Hepatocyte (in vitro differentiated cells): ENCODE results near the gene LHFPL2. TPM values are rescaled to one million over a fixed set of nuclear protein-coding genes. Genes with fewer than 3 reads are reported as not detected.
A peak's percentile ranks its signal among the peaks of the same experiment; 100 is the strongest.

Experiments
- DNase-seq: peaks from one replicate; pipeline ENCODE4 v3.0.0-alpha.2; 2016; ENCODE audit warnings: low spot score
- H2AFZ ChIP-seq: fragments of 200-600 bp; sonication (generic); 2 replicates; pipeline ENCODE4 v1.6.0; 2016; ENCODE audit warnings: antibody characterized with exemption, mild to moderate bottlenecking
- H3K27ac ChIP-seq: fragments of 200-600 bp; sonication (generic); 2 replicates; pipeline ENCODE4 v1.5.1; 2016; ENCODE audit warnings: mild to moderate bottlenecking
- H3K27me3 ChIP-seq: fragments of 200-600 bp; sonication (generic); 2 replicates; pipeline ENCODE4 v1.6.1; 2016
- H3K36me3 ChIP-seq: fragments of 200-600 bp; sonication (generic); replicated peaks from 2 replicates; pipeline ENCODE4 v1.5.1; 2016; ENCODE audit warnings: low read depth; ENCODE audit not compliant: insufficient read depth
- H3K4me1 ChIP-seq: fragments of 200-600 bp; sonication (generic); 2 replicates; pipeline ENCODE4 v1.5.1; 2016; ENCODE audit warnings: mild to moderate bottlenecking, moderate library complexity; ENCODE audit not compliant: insufficient read depth
- H3K4me2 ChIP-seq: fragments of 200-600 bp; sonication (generic); 2 replicates; pipeline ENCODE4 v1.6.0; 2016
- H3K4me3 ChIP-seq: fragments of 200-600 bp; sonication (generic); 2 replicates; pipeline ENCODE4 v1.5.1; 2016; ENCODE audit warnings: mild to moderate bottlenecking
- H3K79me2 ChIP-seq: fragments of 200-600 bp; sonication (generic); 2 replicates; pipeline ENCODE4 v1.6.0; 2017; ENCODE audit warnings: mild to moderate bottlenecking
- H3K9me2 ChIP-seq: fragments of 200-600 bp; sonication (generic); replicated peaks from 2 replicates; pipeline ENCODE4 v1.6.0; 2017; ENCODE audit warnings: mild to moderate bottlenecking; ENCODE audit not compliant: insufficient read depth
- H3K9me3 ChIP-seq: fragments of 200-600 bp; sonication (generic); 2 replicates; pipeline ENCODE4 v1.5.1; 2016; ENCODE audit warnings: low read depth, mild to moderate bottlenecking
- H4K20me1 ChIP-seq: fragments of 200-600 bp; sonication (generic); 2 replicates; pipeline ENCODE4 v1.6.0; 2016; ENCODE audit warnings: mild to moderate bottlenecking; ENCODE audit not compliant: insufficient read depth, poor library complexity, severe bottlenecking
- EZH2 ChIP-seq: fragments of 200-600 bp; sonication (generic); IDR thresholded peaks from 2 replicates; pipeline ENCODE4 v1.6.1; 2016; ENCODE audit warnings: antibody characterized with exemption, mild to moderate bottlenecking, borderline replicate concordance
- EZH2phosphoT487 ChIP-seq: fragments of 200-600 bp; sonication (generic); IDR thresholded peaks from one replicate; pipeline ENCODE4 v1.6.1; 2018; ENCODE audit warnings: antibody characterized with exemption, mild to moderate bottlenecking, low read depth, moderate library complexity; ENCODE audit not compliant: unreplicated experiment, severe bottlenecking
- WGBS: methylation state at CpG from one replicate; pipeline ENCODE4 v1.1.6; 2016; ENCODE audit warnings: low lambda C conversion rate; ENCODE audit errors: missing lambda C conversion rate; 5-methylcytosine and 5-hydroxymethylcytosine counted together
- polyA plus RNA-seq: library from polyadenylated mRNA; unstranded; fragments of >200 nt; fragmentation: Nextera tagmentation; extraction: Ambion mirVana; gene quantifications from 2 replicates; pipeline ENCODE4 v1.2.1, GENCODE V29; 2016
- total RNA-seq: library from RNA; depleted of rRNA; stranded (reverse); fragments of >200 nt; gene quantifications from 2 replicates; pipeline ENCODE4 v1.2.3, GENCODE V29; 2014
- TF ChIP-seq, protein P1 (sequence below): fragments of 200-600 bp; sonication (generic); IDR thresholded peaks from 2 replicates; pipeline ENCODE4 v1.5.1; 2016; ENCODE audit warnings: antibody characterized with exemption, mild to moderate bottlenecking; ENCODE audit not compliant: poor library complexity

LHFPL2 gene
- total and polyA plus RNA-seq, 2 experiments from 2014 or later = 15.6 to 39.9 TPM

DNA sequence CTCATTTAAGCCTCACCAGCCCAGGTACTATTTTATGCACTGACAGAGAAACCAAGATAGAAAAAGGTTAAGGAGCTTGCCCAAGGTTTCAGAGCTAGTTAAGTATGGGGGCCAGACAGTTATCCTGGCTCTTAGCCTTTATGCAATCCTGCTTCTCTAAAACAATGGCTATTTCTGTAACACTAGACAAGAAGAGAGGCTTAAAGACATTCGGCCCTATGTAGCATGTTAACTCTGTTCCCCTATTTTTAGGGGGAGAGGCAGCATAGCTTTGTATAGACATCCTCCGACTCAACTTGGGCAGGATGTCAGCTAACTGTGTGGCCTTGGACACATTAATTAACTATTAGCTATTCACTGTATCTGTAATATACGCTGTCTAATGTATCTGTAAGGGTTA lies 54.6 kb downstream of the LHFPL2 start:
- H3K4me3 ChIP-seq = no peak overlapping the region
- peak overlapping the region; percentile 91 for H3K27ac ChIP-seq
- peaks cover 58% of the 10 kb centered on the region for H3K4me1 ChIP-seq
- no peaks in the 10 kb centered on the region for H3K9me2 ChIP-seq
- peak overlapping the region; percentile 30 for H3K4me2 ChIP-seq
- H3K27me3 ChIP-seq = no peaks in the 10 kb centered on the region
- no peaks in the 10 kb centered on the region for H4K20me1 ChIP-seq
- no peaks in the 10 kb centered on the region for H3K36me3 ChIP-seq
- TF ChIP-seq EZH2phosphoT487 (no peak), EZH2 (no peak)
- TF ChIP-seq, protein P1, sequence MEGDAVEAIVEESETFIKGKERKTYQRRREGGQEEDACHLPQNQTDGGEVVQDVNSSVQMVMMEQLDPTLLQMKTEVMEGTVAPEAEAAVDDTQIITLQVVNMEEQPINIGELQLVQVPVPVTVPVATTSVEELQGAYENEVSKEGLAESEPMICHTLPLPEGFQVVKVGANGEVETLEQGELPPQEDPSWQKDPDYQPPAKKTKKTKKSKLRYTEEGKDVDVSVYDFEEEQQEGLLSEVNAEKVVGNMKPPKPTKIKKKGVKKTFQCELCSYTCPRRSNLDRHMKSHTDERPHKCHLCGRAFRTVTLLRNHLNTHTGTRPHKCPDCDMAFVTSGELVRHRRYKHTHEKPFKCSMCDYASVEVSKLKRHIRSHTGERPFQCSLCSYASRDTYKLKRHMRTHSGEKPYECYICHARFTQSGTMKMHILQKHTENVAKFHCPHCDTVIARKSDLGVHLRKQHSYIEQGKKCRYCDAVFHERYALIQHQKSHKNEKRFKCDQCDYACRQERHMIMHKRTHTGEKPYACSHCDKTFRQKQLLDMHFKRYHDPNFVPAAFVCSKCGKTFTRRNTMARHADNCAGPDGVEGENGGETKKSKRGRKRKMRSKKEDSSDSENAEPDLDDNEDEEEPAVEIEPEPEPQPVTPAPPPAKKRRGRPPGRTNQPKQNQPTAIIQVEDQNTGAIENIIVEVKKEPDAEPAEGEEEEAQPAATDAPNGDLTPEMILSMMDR = no peak
- peaks cover 77% of the 10 kb centered on the region for H3K79me2 ChIP-seq
- WGBS = 80% methylated on average over 3 of the region's 3 CpGs
- DNase-seq = no peak
- H2AFZ ChIP-seq = no peak overlapping the region
- H3K9me3 ChIP-seq = no peaks in the 10 kb centered on the region

DNA sequence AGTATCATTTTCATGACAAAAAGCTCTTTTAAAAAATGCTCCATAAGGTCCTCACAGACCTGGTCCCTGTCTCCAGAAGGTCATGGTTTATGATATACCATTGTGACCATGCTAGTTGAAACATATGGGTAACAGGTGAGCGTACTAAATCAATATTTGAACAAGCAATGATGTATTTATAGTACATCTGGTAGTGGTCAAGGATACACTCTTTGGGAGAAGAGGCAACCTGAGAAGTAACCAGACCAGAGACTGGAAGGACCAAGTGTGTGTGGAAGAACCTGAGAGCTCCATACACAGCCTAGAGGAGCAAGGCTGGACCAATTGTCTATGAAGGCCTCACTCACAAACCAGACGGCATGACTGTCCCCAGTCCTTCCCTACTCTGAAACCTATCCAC lies 55.1 kb downstream of the LHFPL2 start:
- H3K9me3 ChIP-seq = no peaks in the 10 kb centered on the region
- WGBS = 81% methylated on average over 2 of the region's 2 CpGs
- no peak overlapping the region for H3K4me3 ChIP-seq
- no peak for DNase-seq
- no peaks in the 10 kb centered on the region for H4K20me1 ChIP-seq
- H3K36me3 ChIP-seq = no peaks in the 10 kb centered on the region
- no peak overlapping the region for H3K4me2 ChIP-seq
- no peaks in the 10 kb centered on the region for H3K9me2 ChIP-seq
- no peaks in the 10 kb centered on the region for H3K27me3 ChIP-seq
- peaks cover 75% of the 10 kb centered on the region for H3K79me2 ChIP-seq
- H3K27ac ChIP-seq = peak overlapping the region; percentile 91
- TF ChIP-seq EZH2 = no peak
- no peak for TF ChIP-seq EZH2phosphoT487
- TF ChIP-seq, protein P1 = no peak
- peaks cover 60% of the 10 kb centered on the region for H3K4me1 ChIP-seq
- no peak overlapping the region for H2AFZ ChIP-seq

DNA sequence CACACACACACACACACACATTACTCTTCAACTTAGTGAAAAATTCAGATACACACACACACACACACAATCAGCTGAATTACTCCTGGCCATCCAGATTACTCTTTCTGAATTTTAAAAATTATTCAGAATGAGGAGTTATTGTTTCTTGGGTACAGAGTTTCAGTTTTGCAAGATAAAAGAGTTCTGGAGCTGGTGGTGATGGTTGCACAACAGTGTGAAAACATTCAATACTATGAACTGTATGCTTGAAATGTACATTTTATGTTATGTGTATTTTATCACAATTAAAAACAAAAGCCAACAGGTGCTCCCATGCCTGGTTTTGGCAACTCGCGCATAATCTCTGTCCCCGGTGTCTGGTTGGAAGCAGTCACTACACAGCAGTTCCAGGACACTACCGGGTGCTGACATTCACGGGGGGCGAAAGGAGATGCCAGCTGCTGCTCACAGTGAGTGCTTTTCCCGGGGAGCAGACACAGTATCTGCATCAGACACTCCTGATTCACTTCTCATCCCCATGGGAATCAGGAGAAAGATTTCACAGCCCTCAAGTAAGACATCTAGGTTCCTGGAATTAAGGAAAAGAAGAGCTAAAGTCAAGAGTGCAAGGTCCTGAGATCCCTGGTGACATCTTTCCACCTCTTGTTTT lies 55.7 kb downstream of the LHFPL2 start:
- Histone ChIP-seq H3K4me2 (no peak overlapping the region), H3K4me3 (no peak overlapping the region), H2AFZ (no peak overlapping the region), H3K9me2 (no peaks in the 10 kb centered on the region), H3K4me1 (peaks cover 65% of the 10 kb centered on the region), H3K27ac (peak overlapping the region; percentile 91), H4K20me1 (no peaks in the 10 kb centered on the region), H3K27me3 (no peaks in the 10 kb centered on the region), H3K36me3 (no peaks in the 10 kb centered on the region), H3K79me2 (peaks cover 69% of the 10 kb centered on the region), H3K9me3 (no peaks in the 10 kb centered on the region)
- WGBS = 88% methylated on average over 7 of the region's 7 CpGs
- TF ChIP-seq EZH2phosphoT487 = no peak
- TF ChIP-seq, protein P1 = no peak
- no peak for TF ChIP-seq EZH2
- DNase-seq = no peak
